ENCODE measurements around the gene CYP24A1. TPM values are rescaled to one million over a fixed set of nuclear protein-coding genes. Genes with fewer than 3 reads are reported as not detected.

The CYP24A1 gene
- total RNA-seq, 3 donors from 2014 or later (not counting 1 experiment from before 2014, with no cell fraction given), result 0.12 TPM; not detected in 2

DNA sequence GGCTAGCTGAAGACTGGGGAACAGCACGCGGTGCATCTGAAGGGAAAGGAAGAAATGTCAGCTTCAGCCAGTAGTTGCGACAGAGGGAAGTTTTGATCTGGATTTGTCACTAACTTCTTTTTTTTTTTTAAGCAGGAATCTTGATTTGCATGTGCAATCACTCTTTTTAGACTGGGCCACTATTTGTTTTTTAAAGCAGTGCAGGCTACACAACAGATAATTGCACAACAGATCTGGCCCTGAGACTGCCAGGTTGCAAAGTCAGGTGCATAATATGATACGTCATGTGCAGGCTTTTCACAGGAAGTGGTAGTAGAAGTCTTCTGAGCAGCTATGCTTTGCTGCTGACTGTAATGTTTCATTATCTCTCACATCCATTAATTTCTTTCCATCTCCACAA is 47.6 kb upstream of the CYP24A1 start:
- peak in 1 of 2 donors; percentile 56 for DNase-seq
- peaks cover 12 to 18% of the 10 kb centered on the region in 2 donors for H3K4me1 Mint-ChIP-seq
- no peaks in the 10 kb centered on the region for H3K27me3 Mint-ChIP-seq (ENCODE audit: low read depth in 2 of 2)
- H3K4me1 ChIP-seq (ENCODE audit: control insufficient read depth, insufficient read depth, low read length), result no peaks in the 10 kb centered on the region
- no peak overlapping the region for H3K4me3 ChIP-seq (ENCODE audit: low read length)
- no peaks in the 10 kb centered on the region for H3K36me3 Mint-ChIP-seq
- peak overlapping the region; percentile 75 to 82 for H3K27ac Mint-ChIP-seq
- ATAC-seq, result peak; percentile 72 to 90 (median 86)
- H3K4me3 Mint-ChIP-seq, result no peak overlapping the region
- H3K9me3 Mint-ChIP-seq, result no peaks in the 10 kb centered on the region
- intact Hi-C loops (cut with micrococcal nuclease), result no loop called here
- H3K9me3 ChIP-seq (ENCODE audit: control insufficient read depth, insufficient read depth, low read length), result no peaks in the 10 kb centered on the region
- TF ChIP-seq, protein P1, sequence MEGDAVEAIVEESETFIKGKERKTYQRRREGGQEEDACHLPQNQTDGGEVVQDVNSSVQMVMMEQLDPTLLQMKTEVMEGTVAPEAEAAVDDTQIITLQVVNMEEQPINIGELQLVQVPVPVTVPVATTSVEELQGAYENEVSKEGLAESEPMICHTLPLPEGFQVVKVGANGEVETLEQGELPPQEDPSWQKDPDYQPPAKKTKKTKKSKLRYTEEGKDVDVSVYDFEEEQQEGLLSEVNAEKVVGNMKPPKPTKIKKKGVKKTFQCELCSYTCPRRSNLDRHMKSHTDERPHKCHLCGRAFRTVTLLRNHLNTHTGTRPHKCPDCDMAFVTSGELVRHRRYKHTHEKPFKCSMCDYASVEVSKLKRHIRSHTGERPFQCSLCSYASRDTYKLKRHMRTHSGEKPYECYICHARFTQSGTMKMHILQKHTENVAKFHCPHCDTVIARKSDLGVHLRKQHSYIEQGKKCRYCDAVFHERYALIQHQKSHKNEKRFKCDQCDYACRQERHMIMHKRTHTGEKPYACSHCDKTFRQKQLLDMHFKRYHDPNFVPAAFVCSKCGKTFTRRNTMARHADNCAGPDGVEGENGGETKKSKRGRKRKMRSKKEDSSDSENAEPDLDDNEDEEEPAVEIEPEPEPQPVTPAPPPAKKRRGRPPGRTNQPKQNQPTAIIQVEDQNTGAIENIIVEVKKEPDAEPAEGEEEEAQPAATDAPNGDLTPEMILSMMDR (IDR thresholded peaks at IDR 0.05), result no peak
- WGBS (ENCODE audit: insufficient coverage), result 85% methylated on average over 3 of the region's 4 CpGs
- peaks cover 16% of the 10 kb centered on the region for H3K36me3 ChIP-seq (ENCODE audit: control insufficient read depth, insufficient read depth, low read length)
- no peak overlapping the region for H3K27ac ChIP-seq (ENCODE audit: low read length)
- no peaks in the 10 kb centered on the region for H3K27me3 ChIP-seq (ENCODE audit: control insufficient read depth, insufficient read depth, low read length)

DNA sequence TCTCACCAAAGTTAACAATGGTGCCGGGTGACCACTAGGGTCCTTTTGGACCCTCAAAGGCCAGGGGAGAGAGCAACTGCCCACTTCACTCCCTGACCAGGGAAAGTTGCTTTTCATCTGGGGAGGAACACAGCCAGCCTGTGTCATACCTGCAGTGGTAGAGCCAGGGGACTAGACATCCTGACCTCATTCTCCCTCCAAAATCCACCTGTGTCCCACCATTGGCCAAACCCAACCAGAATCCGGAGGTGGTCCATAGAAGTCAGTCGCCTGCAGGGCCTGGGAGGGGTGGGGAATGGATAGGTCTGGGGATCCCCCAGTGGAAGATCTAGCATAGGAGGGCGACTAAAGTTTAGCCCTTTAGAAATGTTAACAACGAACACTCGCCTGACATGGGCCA is 46.9 kb upstream of the CYP24A1 start:
- Histone ChIP-seq H3K36me3 (ENCODE audit: control insufficient read depth, insufficient read depth, low read length) (peaks cover 21% of the 10 kb centered on the region), H3K4me3 (ENCODE audit: low read length) (no peak overlapping the region), H3K9me3 (ENCODE audit: control insufficient read depth, insufficient read depth, low read length) (no peaks in the 10 kb centered on the region), H3K27me3 (ENCODE audit: control insufficient read depth, insufficient read depth, low read length) (no peaks in the 10 kb centered on the region), H3K27ac (ENCODE audit: low read length) (no peak overlapping the region), H3K4me1 (ENCODE audit: control insufficient read depth, insufficient read depth, low read length) (no peaks in the 10 kb centered on the region)
- Mint-ChIP-seq H3K4me1 (peaks cover 12 to 20% of the 10 kb centered on the region in 2 donors), H3K27ac (peak overlapping the region; percentile 75 to 82), H3K4me3 (no peak overlapping the region), H3K36me3 (no peaks in the 10 kb centered on the region), H3K27me3 (ENCODE audit: low read depth in 2 of 2) (no peaks in the 10 kb centered on the region), H3K9me3 (no peaks in the 10 kb centered on the region)
- intact Hi-C loops (cut with micrococcal nuclease), result no loop called here
- no peak for ATAC-seq
- 99% methylated on average over 6 of the region's 6 CpGs for WGBS (ENCODE audit: insufficient coverage)
- no peak for DNase-seq
- TF ChIP-seq, protein P1 (IDR thresholded peaks at IDR 0.05), result no peak

DNA sequence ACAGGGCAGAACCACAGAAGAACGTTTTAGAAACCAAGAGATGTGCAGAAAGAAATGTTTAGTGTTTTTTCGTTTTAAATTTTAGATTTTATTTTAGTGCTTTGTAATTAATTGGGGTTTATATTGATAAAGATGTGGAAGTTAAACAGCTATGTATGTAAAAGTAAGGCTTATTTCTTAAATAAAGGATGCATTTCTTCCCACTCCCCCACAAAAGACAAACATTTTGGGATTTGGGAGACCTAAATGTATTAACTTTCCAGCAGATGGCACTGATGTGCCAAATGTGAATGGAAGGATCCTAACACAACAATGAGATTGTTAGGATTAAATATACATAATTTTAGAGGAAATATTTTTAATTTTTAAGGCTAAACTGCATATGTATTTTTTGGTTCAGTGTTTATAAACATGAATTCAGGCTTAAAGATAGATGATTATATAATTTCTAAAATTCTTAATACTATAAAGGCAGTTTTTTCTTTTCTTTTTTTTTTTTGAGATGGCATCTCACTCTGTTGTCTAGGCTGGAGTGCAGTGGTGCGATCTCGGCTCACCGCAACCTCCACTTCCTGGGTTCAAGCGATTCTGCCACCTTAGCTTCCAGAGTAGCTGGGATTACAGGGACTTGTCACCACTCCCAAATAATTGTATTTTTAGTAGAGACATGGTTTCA is 46.1 kb upstream of the CYP24A1 start:
- TF ChIP-seq, protein P1 (IDR thresholded peaks at IDR 0.05), result no peak
- intact Hi-C loops (cut with micrococcal nuclease), result no loop called here
- WGBS (ENCODE audit: insufficient coverage), result 87% methylated on average over 5 of the region's 6 CpGs
- Mint-ChIP-seq H3K4me1 (peaks cover 12 to 23% of the 10 kb centered on the region in 2 donors), H3K27ac (no peak overlapping the region), H3K27me3 (ENCODE audit: low read depth in 2 of 2) (no peaks in the 10 kb centered on the region), H3K4me3 (no peak overlapping the region), H3K9me3 (no peaks in the 10 kb centered on the region), H3K36me3 (no peaks in the 10 kb centered on the region)
- no peaks in the 10 kb centered on the region for H3K4me1 ChIP-seq (ENCODE audit: control insufficient read depth, insufficient read depth, low read length)
- H3K9me3 ChIP-seq (ENCODE audit: control insufficient read depth, insufficient read depth, low read length), result no peaks in the 10 kb centered on the region
- DNase-seq (peak in 1 of 2 donors; percentile 24), ATAC-seq (no peak)
- no peaks in the 10 kb centered on the region for H3K27me3 ChIP-seq (ENCODE audit: control insufficient read depth, insufficient read depth, low read length)
- no peak overlapping the region for H3K4me3 ChIP-seq (ENCODE audit: low read length)
- no peak overlapping the region for H3K27ac ChIP-seq (ENCODE audit: low read length)
- H3K36me3 ChIP-seq (ENCODE audit: control insufficient read depth, insufficient read depth, low read length), result peaks cover 24% of the 10 kb centered on the region

DNA sequence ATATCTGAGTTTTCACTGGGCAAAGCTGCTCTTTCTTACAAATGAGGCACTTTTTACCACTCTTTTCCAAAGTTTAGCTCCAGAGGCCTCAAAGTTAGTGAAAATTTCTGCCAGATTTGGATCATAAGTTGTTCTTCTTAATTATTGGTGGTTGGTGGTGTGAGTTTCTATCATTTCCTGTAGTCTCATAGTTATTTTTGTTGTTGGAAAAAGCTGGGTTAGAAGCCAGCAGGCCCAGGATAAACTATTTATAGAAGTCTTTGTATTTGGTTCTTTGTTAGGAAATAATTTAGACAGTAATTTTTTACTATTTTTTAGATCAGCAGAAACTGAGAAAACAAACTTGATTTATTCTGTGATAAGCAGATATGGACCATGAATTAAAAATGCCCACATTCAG is 44.7 kb upstream of the CYP24A1 start:
- DNase-seq (no peak), ATAC-seq (no peak)
- H3K4me3 Mint-ChIP-seq, result no peak overlapping the region
- no peaks in the 10 kb centered on the region for H3K27me3 Mint-ChIP-seq (ENCODE audit: low read depth in 2 of 2)
- peaks cover 24% of the 10 kb centered on the region for H3K36me3 ChIP-seq (ENCODE audit: control insufficient read depth, insufficient read depth, low read length)
- no peak overlapping the region for H3K27ac Mint-ChIP-seq
- TF ChIP-seq, protein P1 (IDR thresholded peaks at IDR 0.05), result no peak
- H3K4me1 Mint-ChIP-seq, result peaks cover 12 to 23% of the 10 kb centered on the region in 2 donors
- H3K9me3 ChIP-seq (ENCODE audit: control insufficient read depth, insufficient read depth, low read length), result no peaks in the 10 kb centered on the region
- intact Hi-C loops (cut with micrococcal nuclease), result no loop called here
- H3K4me3 ChIP-seq (ENCODE audit: low read length), result no peak overlapping the region
- H3K4me1 ChIP-seq (ENCODE audit: control insufficient read depth, insufficient read depth, low read length), result no peaks in the 10 kb centered on the region
- H3K27ac ChIP-seq (ENCODE audit: low read length), result no peak overlapping the region
- no peaks in the 10 kb centered on the region for H3K36me3 Mint-ChIP-seq
- no peaks in the 10 kb centered on the region for H3K27me3 ChIP-seq (ENCODE audit: control insufficient read depth, insufficient read depth, low read length)
- H3K9me3 Mint-ChIP-seq, result no peaks in the 10 kb centered on the region

All from natural killer cell (primary cell).